GM21515 (cell line): ENCODE measurements around the gene KIF2C.
"Not testable (repeated sequence)": the region's sequence is repeated elsewhere in the genome, so short reads cannot be mapped to it uniquely, and the experiment has no call there.

Experiments used
- ATAC-seq: cut with Tn5 transposase; IDR thresholded peaks from one replicate; pipeline ENCODE4 v1.9.1; 2021; ENCODE audit not compliant: unreplicated experiment

KIF2C gene

GRCh38 chr1:44792736-44793502 lies 53.3 kb downstream of the KIF2C start:
- no peak for ATAC-seq

GRCh38 chr1:44797886-44798285 lies 58.2 kb downstream of the KIF2C start:
- not testable (repeated sequence) for ATAC-seq

- ATAC-seq, result no peak
These were observed 59.1 kb downstream of the KIF2C start for GRCh38 chr1:44798481-44799365.

GRCh38 chr1:44799770-44800584 lies 60.3 kb downstream of the KIF2C start, which contains the start of gene PLK3:
Gene PLK3 (plus strand): TSS chr1:44800377. CDS start chr1:44800464, 87 bp downstream.
- peak; percentile 77 for ATAC-seq

GRCh38 chr1:44801491-44802305 lies 62.1 kb downstream of the KIF2C start:
- no peak for ATAC-seq

- no peak for ATAC-seq
These were observed 62.8 kb downstream of the KIF2C start for GRCh38 chr1:44802306-44803061.

GRCh38 chr1:44803062-44803311 lies 63.4 kb downstream of the KIF2C start:
- no peak for ATAC-seq

GRCh38 chr1:44803312-44804095 lies 63.9 kb downstream of the KIF2C start:
- ATAC-seq, result no peak

- no peak for ATAC-seq
These were observed 65.8 kb downstream of the KIF2C start for GRCh38 chr1:44805311-44806024.

- ATAC-seq, result no peak
These were observed 66.5 kb downstream of the KIF2C start for GRCh38 chr1:44806025-44806703.

- ATAC-seq, result no peak
These were observed 67.2 kb downstream of the KIF2C start, which contains the start of gene DYNLT4 for GRCh38 chr1:44806704-44807363. Gene DYNLT4 (minus strand): TSS chr1:44807351. CDS start chr1:44806668, 683 bp downstream.

- no peak for ATAC-seq
These were observed 67.9 kb downstream of the KIF2C start for GRCh38 chr1:44807364-44808062.

GRCh38 chr1:44808063-44808937 lies 68.7 kb downstream of the KIF2C start, which contains the start of gene BTBD19:
Gene BTBD19 (plus strand): TSS chr1:44808523. CDS start chr1:44808821, 298 bp downstream.
- ATAC-seq, result no peak

GRCh38 chr1:44808938-44809917 lies 69.6 kb downstream of the KIF2C start:
- ATAC-seq, result peak; percentile 37
